ENCODE measurements around the gene METTL1. TPM values are rescaled to one million over a fixed set of nuclear protein-coding genes. Genes with fewer than 3 reads are reported as not detected.
A peak's percentile ranks its signal among the peaks of the same experiment; 100 is the strongest.

Gene METTL1
- total and polyA plus RNA-seq, 2 experiments from 2014 or later, result 18.9 to 39.5 TPM

- H3K4me3 Mint-ChIP-seq, result peak within 1 kb of the TSS; percentile 98
- H3K79me2 ChIP-seq (replicated peaks; ENCODE audit: insufficient read depth), result no peaks in the 10 kb centered on the region
- H3K36me3 Mint-ChIP-seq (ENCODE audit: low read depth), result peaks cover 33% of the 10 kb centered on the region
- ATAC-seq, result peak; percentile 62
- no peaks in the 10 kb centered on the region; the same call in 1 of the 2 replicates for H3F3A ChIP-seq (replicated peaks; ENCODE audit: low read depth)
- peak within 1 kb of the TSS; percentile 99 for H3K4me2 ChIP-seq
- peaks cover 7% of the 10 kb centered on the region; the same call in 1 of the 2 replicates for H4K20me1 ChIP-seq (replicated peaks; ENCODE audit: insufficient read depth)
- TF ChIP-seq POLR2AphosphoS5 (IDR thresholded peaks at IDR 0.05; ENCODE audit: low read depth), result no peak
- TF ChIP-seq, protein P1, sequence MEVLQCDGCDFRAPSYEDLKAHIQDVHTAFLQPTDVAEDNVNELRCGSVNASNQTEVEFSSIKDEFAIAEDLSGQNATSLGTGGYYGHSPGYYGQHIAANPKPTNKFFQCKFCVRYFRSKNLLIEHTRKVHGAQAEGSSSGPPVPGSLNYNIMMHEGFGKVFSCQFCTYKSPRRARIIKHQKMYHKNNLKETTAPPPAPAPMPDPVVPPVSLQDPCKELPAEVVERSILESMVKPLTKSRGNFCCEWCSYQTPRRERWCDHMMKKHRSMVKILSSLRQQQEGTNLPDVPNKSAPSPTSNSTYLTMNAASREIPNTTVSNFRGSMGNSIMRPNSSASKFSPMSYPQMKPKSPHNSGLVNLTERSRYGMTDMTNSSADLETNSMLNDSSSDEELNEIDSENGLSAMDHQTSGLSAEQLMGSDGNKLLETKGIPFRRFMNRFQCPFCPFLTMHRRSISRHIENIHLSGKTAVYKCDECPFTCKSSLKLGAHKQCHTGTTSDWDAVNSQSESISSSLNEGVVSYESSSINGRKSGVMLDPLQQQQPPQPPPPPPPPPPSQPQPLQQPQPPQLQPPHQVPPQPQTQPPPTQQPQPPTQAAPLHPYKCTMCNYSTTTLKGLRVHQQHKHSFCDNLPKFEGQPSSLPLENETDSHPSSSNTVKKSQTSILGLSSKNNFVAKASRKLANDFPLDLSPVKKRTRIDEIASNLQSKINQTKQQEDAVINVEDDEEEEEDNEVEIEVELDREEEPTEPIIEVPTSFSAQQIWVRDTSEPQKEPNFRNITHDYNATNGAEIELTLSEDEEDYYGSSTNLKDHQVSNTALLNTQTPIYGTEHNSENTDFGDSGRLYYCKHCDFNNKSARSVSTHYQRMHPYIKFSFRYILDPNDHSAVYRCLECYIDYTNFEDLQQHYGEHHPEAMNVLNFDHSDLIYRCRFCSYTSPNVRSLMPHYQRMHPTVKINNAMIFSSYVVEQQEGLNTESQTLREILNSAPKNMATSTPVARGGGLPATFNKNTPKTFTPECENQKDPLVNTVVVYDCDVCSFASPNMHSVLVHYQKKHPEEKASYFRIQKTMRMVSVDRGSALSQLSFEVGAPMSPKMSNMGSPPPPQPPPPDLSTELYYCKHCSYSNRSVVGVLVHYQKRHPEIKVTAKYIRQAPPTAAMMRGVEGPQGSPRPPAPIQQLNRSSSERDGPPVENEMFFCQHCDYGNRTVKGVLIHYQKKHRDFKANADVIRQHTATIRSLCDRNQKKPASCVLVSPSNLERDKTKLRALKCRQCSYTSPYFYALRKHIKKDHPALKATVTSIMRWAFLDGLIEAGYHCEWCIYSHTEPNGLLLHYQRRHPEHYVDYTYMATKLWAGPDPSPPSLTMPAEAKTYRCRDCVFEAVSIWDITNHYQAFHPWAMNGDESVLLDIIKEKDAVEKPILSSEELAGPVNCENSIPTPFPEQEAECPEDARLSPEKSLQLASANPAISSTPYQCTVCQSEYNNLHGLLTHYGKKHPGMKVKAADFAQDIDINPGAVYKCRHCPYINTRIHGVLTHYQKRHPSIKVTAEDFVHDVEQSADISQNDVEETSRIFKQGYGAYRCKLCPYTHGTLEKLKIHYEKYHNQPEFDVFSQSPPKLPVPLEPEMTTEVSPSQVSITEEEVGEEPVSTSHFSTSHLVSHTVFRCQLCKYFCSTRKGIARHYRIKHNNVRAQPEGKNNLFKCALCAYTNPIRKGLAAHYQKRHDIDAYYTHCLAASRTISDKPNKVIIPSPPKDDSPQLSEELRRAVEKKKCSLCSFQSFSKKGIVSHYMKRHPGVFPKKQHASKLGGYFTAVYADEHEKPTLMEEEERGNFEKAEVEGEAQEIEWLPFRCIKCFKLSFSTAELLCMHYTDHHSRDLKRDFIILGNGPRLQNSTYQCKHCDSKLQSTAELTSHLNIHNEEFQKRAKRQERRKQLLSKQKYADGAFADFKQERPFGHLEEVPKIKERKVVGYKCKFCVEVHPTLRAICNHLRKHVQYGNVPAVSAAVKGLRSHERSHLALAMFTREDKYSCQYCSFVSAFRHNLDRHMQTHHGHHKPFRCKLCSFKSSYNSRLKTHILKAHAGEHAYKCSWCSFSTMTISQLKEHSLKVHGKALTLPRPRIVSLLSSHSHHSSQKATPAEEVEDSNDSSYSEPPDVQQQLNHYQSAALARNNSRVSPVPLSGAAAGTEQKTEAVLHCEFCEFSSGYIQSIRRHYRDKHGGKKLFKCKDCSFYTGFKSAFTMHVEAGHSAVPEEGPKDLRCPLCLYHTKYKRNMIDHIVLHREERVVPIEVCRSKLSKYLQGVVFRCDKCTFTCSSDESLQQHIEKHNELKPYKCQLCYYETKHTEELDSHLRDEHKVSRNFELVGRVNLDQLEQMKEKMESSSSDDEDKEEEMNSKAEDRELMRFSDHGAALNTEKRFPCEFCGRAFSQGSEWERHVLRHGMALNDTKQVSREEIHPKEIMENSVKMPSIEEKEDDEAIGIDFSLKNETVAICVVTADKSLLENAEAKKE (CRISPR knock-in tag; IDR thresholded peaks at IDR 0.05), result no peak
- TF ChIP-seq, protein P2, sequence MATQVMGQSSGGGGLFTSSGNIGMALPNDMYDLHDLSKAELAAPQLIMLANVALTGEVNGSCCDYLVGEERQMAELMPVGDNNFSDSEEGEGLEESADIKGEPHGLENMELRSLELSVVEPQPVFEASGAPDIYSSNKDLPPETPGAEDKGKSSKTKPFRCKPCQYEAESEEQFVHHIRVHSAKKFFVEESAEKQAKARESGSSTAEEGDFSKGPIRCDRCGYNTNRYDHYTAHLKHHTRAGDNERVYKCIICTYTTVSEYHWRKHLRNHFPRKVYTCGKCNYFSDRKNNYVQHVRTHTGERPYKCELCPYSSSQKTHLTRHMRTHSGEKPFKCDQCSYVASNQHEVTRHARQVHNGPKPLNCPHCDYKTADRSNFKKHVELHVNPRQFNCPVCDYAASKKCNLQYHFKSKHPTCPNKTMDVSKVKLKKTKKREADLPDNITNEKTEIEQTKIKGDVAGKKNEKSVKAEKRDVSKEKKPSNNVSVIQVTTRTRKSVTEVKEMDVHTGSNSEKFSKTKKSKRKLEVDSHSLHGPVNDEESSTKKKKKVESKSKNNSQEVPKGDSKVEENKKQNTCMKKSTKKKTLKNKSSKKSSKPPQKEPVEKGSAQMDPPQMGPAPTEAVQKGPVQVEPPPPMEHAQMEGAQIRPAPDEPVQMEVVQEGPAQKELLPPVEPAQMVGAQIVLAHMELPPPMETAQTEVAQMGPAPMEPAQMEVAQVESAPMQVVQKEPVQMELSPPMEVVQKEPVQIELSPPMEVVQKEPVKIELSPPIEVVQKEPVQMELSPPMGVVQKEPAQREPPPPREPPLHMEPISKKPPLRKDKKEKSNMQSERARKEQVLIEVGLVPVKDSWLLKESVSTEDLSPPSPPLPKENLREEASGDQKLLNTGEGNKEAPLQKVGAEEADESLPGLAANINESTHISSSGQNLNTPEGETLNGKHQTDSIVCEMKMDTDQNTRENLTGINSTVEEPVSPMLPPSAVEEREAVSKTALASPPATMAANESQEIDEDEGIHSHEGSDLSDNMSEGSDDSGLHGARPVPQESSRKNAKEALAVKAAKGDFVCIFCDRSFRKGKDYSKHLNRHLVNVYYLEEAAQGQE (IDR thresholded peaks at IDR 0.05; ENCODE audit: unreplicated experiment), result no peak
- TF ChIP-seq JUNB (IDR thresholded peaks at IDR 0.05; ENCODE audit: unreplicated experiment), result no peak
- TF ChIP-seq EZH2phosphoT487 (IDR thresholded peaks at IDR 0.05; ENCODE audit: unreplicated experiment), result no peak
- TF ChIP-seq STAT1 (IDR thresholded peaks at IDR 0.05; ENCODE audit: unreplicated experiment), result no peak
- no peak for TF ChIP-seq NANOG (IDR thresholded peaks at IDR 0.05; ENCODE audit: borderline replicate concordance)
- no peak for TF ChIP-seq CREB1 (CRISPR knock-in tag; IDR thresholded peaks at IDR 0.05; ENCODE audit: low read depth)
- no peak for TF ChIP-seq ZNF331 (CRISPR knock-in tag; IDR thresholded peaks at IDR 0.05; ENCODE audit: low read depth)
- no peak for TF ChIP-seq EZH2 (IDR thresholded peaks at IDR 0.05; ENCODE audit: low read depth, unreplicated experiment)
- no peak for TF ChIP-seq ZNF114 (CRISPR knock-in tag; IDR thresholded peaks at IDR 0.05)
- no peak for TF ChIP-seq CTCF (conservative IDR thresholded peaks at IDR 0.05; ENCODE audit: low read depth in 2 of 2)
- H3K4me1 Mint-ChIP-seq, result peaks cover 7% of the 10 kb centered on the region
- no peaks in the 10 kb centered on the region; the same call in 2 of the 3 replicates for H3K9me3 Mint-ChIP-seq
- peak within 1 kb of the TSS; percentile 100 for H2AFZ ChIP-seq
- peak within 1 kb of the TSS; percentile 95 for H3K27ac ChIP-seq (ENCODE audit: low read depth)
- peaks cover 22% of the 10 kb centered on the region for H3K27me3 ChIP-seq (ENCODE audit: insufficient read depth)
- H3K27me3 Mint-ChIP-seq (ENCODE audit: insufficient read depth, low read depth, poor library complexity), result peaks cover 14% of the 10 kb centered on the region
- H3K4me1 ChIP-seq (ENCODE audit: insufficient read depth), result peaks cover under 1% of the 10 kb centered on the region; the same call in 1 of the 2 replicates
- H3K36me3 ChIP-seq (ENCODE audit: insufficient read depth), result no peaks in the 10 kb centered on the region; the same call in 1 of the 2 replicates
- H3K27ac Mint-ChIP-seq, result peak within 1 kb of the TSS; percentile 100
- no peaks in the 10 kb centered on the region for H3K9me2 ChIP-seq (ENCODE audit: insufficient read depth)
- peak within 1 kb of the TSS; percentile 78 for H3K4me3 ChIP-seq
- DNase-seq (ENCODE audit: low spot score), result peak; percentile 73
These were observed 771 bp upstream of the METTL1 start, which contains the start of gene EEF1AKMT3 for GRCh38 chr12:57772429-57773322. Gene EEF1AKMT3 (plus strand): TSS chr12:57772614. CDS start chr12:57772725, 111 bp downstream.
